NCI-H128 (cell line): ENCODE results near the gene GIPC1.
A peak's percentile ranks its signal among the peaks of the same experiment; 100 is the strongest.
"Not testable (repeated sequence)": the region's sequence is repeated elsewhere in the genome, so short reads cannot be mapped to it uniquely, and the experiment has no call there.

Source experiments
- DNase-seq: peaks from one replicate; lab custom pipeline; 2025; ENCODE audit not compliant: unreplicated experiment; lab: John Stamatoyannopoulos, UW

GIPC1 gene

GRCh38 chr19:14472202-14472938, 23.6 kb downstream of the GIPC1 start:
- peak; percentile 55 for DNase-seq

- DNase-seq = no peak
Observed at GRCh38 chr19:14471436-14472187, 24.3 kb downstream of the GIPC1 start.

GRCh38 chr19:14470031-14470876, 25.7 kb downstream of the GIPC1 start:
- no peak for DNase-seq

GRCh38 chr19:14467816-14468215, 28.1 kb downstream of the GIPC1 start:
- DNase-seq = no peak

- DNase-seq = no peak
Observed at GRCh38 chr19:14467391-14467790, 28.5 kb downstream of the GIPC1 start.

- no peak for DNase-seq
Observed at GRCh38 chr19:14463747-14464146, 32.2 kb downstream of the GIPC1 start.

GRCh38 chr19:14462401-14462800, 33.5 kb downstream of the GIPC1 start:
- not testable (repeated sequence) for DNase-seq

- no peak for DNase-seq
Observed at GRCh38 chr19:14460935-14461334, 35.0 kb downstream of the GIPC1 start.

GRCh38 chr19:14459703-14460102, 36.2 kb downstream of the GIPC1 start:
- DNase-seq = no peak

GRCh38 chr19:14452303-14452702, 43.6 kb downstream of the GIPC1 start:
- DNase-seq = not testable (repeated sequence)

- no peak for DNase-seq
Observed at GRCh38 chr19:14450876-14451275, 45.1 kb downstream of the GIPC1 start.

GRCh38 chr19:14450168-14450874, 45.6 kb downstream of the GIPC1 start:
- DNase-seq = no peak

GRCh38 chr19:14449321-14449720, 46.6 kb downstream of the GIPC1 start:
- no peak for DNase-seq

- no peak for DNase-seq
Observed at GRCh38 chr19:14446336-14447036, 49.4 kb downstream of the GIPC1 start.

GRCh38 chr19:14443632-14444216, 52.2 kb downstream of the GIPC1 start:
- no peak for DNase-seq

GRCh38 chr19:14442891-14443631, 52.9 kb downstream of the GIPC1 start:
- no peak for DNase-seq

- DNase-seq = no peak
Observed at GRCh38 chr19:14441041-14441938, 54.6 kb downstream of the GIPC1 start.

- DNase-seq = no peak
Observed at GRCh38 chr19:14440049-14440448, 55.9 kb downstream of the GIPC1 start.
